Measurements from ENCODE around the gene CPHXL.

CPHXL gene

GRCh38 chr16:75702242-75702641, 24.0 kb downstream of the CPHXL start:
- no peak for DNase-seq (ENCODE audit: extremely low read depth in 1 of 2, low read depth in 1 of 2)

- no peak for DNase-seq (ENCODE audit: extremely low read depth in 1 of 2, low read depth in 1 of 2)
Measured at GRCh38 chr16:75701361-75701760, 24.9 kb downstream of the CPHXL start, which contains the start of gene DUXB. Gene DUXB (minus strand): TSS chr16:75701461. CDS start chr16:75701418, 43 bp downstream.

- no peak for DNase-seq (ENCODE audit: extremely low read depth in 1 of 2, low read depth in 1 of 2)
Measured at GRCh38 chr16:75697571-75697970, 28.7 kb downstream of the CPHXL start.

DNA sequence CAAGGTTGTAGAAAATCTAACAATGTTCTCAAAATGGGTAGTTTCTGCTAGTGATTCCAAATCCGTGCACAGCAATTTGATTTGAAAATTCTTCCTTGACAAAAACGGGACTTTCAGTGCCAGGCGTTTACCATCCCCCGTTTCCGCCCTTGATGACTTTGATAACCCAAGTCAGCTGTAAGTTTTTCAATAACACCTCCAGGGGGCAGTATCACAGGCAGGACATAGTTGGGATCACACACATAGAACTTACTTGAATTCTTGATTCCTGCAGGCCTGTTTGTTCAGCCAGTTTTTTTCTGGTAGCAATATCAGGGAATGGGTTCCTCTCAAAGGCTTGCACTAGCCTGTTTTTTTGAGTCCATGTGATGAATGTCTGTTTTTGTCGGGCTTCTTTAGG, 30.6 kb downstream of the CPHXL start:
- DNase-seq (ENCODE audit: extremely low read depth in 1 of 2, low read depth in 1 of 2): no peak

DNA sequence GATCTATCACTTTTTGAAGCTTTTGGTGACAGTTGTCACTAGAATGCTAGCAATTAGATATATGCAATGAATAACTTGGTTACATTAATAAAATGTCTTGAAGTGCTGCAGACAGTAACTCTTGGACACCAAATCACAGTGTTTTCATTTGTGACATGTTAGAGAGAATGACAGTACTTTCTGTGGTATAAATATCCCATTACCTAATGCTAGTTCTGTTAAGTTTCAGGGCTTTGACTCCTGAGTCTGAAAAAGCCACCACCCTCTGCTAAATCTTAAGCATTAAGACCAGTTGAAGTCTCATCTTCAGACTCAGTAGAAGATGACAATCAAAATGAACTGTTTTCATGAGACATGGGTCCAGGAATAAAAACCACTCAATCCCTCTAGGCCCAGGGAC, 38.9 kb downstream of the CPHXL start:
- no peak for DNase-seq (ENCODE audit: extremely low read depth in 1 of 2, low read depth in 1 of 2)

- DNase-seq (ENCODE audit: extremely low read depth in 1 of 2, low read depth in 1 of 2): no peak
Measured at GRCh38 chr16:75682308-75682707, 44.0 kb downstream of the CPHXL start.

- DNase-seq (ENCODE audit: extremely low read depth in 1 of 2, low read depth in 1 of 2): no peak
Measured at GRCh38 chr16:75679366-75679765, 46.9 kb downstream of the CPHXL start.

DNA sequence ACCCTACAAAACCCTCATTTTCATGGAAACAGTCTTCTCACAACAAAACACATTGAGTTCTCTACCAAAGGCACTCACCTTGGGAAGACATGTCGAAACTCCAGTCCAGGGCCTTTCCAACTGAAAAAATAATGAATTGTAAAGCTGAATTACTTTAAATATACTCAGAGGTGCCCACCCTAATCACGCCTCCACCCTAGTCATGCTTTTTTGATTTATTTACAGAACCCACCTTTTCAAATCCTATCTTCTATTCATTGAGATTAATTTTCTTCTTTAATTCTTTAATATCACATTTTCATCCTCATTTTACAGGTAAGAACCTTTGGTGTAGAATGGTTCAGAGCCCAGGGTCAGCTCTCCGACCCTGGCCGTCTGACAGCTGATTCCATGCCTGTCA, 49.4 kb downstream of the CPHXL start, which contains the start of gene CPHXL2:
TSS of gene CPHXL2 (minus strand) at position 101 of the 400 bp plus-strand sequence. CDS start at position 91, 10 bp downstream.
- no peak for DNase-seq (ENCODE audit: extremely low read depth in 1 of 2, low read depth in 1 of 2)

DNA sequence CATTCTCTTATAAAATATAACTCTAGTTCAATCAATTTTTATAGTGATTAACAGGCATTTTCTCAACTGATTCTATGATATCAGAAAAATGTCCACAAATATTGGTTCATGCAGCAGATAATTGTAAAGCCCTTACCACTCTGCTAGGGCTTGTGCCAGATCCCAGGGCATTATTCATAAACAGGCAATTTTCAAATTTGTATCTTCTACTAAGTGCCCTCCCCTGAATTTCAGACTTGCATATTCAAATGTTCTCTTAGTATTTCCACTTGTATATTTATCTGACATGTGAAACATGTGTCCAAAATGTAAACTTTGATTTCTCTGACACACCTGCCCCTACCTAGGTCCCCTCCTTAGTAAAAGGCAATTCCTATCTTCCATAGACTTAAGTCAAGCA, 58.8 kb downstream of the CPHXL start:
- no peak for DNase-seq (ENCODE audit: extremely low read depth in 1 of 2, low read depth in 1 of 2)

Data from activated CD8-positive, alpha-beta memory T cell treated with anti-CD3 and anti-CD28 coated beads for 1 hour (primary cell).